H1 (cell line): Measurements from ENCODE around the gene CARD11. TPM values are rescaled to one million over a fixed set of nuclear protein-coding genes. Genes with fewer than 3 reads are reported as not detected.

Experiments used
- PHF8 ChIP-seq: fragments of 200-600 bp; sonication (generic); conservative IDR thresholded peaks from 2 replicates; pipeline ENCODE4 v1.7.1; 2012; ENCODE audit warnings: low read depth, mild to moderate bottlenecking, inconsistent platforms, low read length, moderate library complexity
- POLR2A ChIP-seq, 2 experiments: IDR thresholded peaks; 1 replicate in 1 of 2; 2 replicates in 1 of 2; pipeline ENCODE4 v1.6.1; 2011; ENCODE audit warnings: low read depth in 2 of 2, low read length in 2 of 2, mild to moderate bottlenecking in 2 of 2; ENCODE audit errors: control extremely low read depth in 1 of 2
- POLR2AphosphoS5 ChIP-seq: IDR thresholded peaks from 2 replicates; pipeline ENCODE4 v1.6.1; 2011; ENCODE audit warnings: low read depth, low read length
- SP2 ChIP-seq: IDR thresholded peaks from 2 replicates; pipeline ENCODE4 v1.6.1; 2012; ENCODE audit warnings: mild to moderate bottlenecking, low read length, inconsistent platforms
- TAF7 ChIP-seq: optimal IDR thresholded peaks from 2 replicates; pipeline ENCODE3; 2011; ENCODE audit warnings: low read depth, mild to moderate bottlenecking, inconsistent platforms, low read length, moderate library complexity, borderline replicate concordance
- TBP ChIP-seq: IDR thresholded peaks from 2 replicates; pipeline ENCODE4 v1.6.1; 2011; ENCODE audit warnings: low read depth, low read length, improper control_type of control experiment
- polyA plus RNA-seq, 7 experiments: library from polyadenylated mRNA; depleted of rRNA in 3 of 7; stranded (reverse) in 5 of 7; unstranded in 2 of 7; fragments of >200 nt in 5 of 7; fragments of 200-250 nt in 2 of 7; gene quantifications; 1 replicate in 5 of 7; 2 replicates in 1 of 7; 4 replicates in 1 of 7; pipeline versions ENCODE4 v1.2.1 to v1.2.3, GENCODE V29; 2011 to 2013; ENCODE audit warnings: missing spikeins in 2 of 7, mixed read lengths in 2 of 7
- total RNA-seq: library from RNA; stranded (reverse); fragmentation: NEBNext Ultra II Directional; extraction: Animal tissue kit (Norgen Biotek cat#: 25700); gene quantifications from 2 replicates; pipeline ENCODE4 v1.2.1, GENCODE V29; 2021

The CARD11 gene
- total and polyA plus RNA-seq, 2 of the 8 experiments (the other 6 are each of a cell fraction or from before 2014, with no cell fraction given), result 12.6 to 29.8 TPM

DNA sequence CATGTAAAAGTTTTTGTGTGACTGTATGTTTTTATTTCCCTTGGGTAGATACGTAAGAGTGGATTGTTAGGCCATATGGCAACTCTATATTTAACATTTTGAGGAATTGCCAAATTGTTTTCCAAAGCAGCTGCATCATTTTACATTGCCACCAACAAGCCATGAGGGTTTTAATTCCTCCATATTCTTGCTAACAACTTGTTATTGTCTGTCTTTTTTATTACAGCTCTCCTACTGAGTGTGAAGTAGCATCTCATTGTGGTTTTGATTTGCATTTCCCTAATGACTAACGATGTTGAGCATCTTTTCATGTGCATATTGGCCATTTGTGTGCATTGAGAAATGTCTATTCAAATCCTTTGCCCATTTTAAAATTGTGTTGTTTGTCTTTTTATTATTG lies 94.9 kb downstream of the CARD11 start (continued):
- TF ChIP-seq POLR2AphosphoS5 (no peak), POLR2A (IDR thresholded peaks at IDR 0.05; ENCODE audit: control extremely low read depth in 1 of 2, low read depth in 2 of 2, low read length in 2 of 2) (no peak), SP2 (no peak), PHF8 (no peak), TAF7 (no peak), TBP (no peak)
